Endothelial cell of umbilical vein (primary cell): ENCODE measurements around the gene XPOT. TPM values are rescaled to one million over a fixed set of nuclear protein-coding genes. Genes with fewer than 3 reads are reported as not detected.

ENCODE experiments used
- BruUV-seq: library from RNA; stranded (reverse); fragments of 400-500 nt; replicated peaks from 2 replicates; lab custom pipeline; 2021; lab: Mats Ljungman, UMichigan
- CTCF ChIA-PET: fragments of 300-600, 350-600 bp; sonication (Branson Sonifier 250); formaldehyde crosslinking; loops from one replicate; lab custom pipeline; 2021; ENCODE audit warnings: antibody characterized with exemption, inconsistent platforms; lab: Charles Lee
- POLR2A ChIA-PET: fragments of 300-600, 350-600 bp; sonication (Branson Sonifier 250); formaldehyde crosslinking; loops from one replicate; lab custom pipeline; 2021; ENCODE audit warnings: antibody characterized with exemption, inconsistent platforms; lab: Charles Lee
- DNase-seq: peaks from one replicate; pipeline ENCODE4 v3.0.0-alpha.2; 2011; ENCODE audit warnings: low read depth, low spot score
- FAIRE-seq: peaks from 2 replicates; lab custom pipeline; 2011; peaks lifted over from hg19 to GRCh38; lab: Jason Lieb, UNC
- H2AFZ ChIP-seq: 2 replicates; pipeline ENCODE4 v1.6.0; 2012; ENCODE audit warnings: low read depth, low read length, control low read depth, inconsistent platforms
- H3K27ac ChIP-seq: 2 replicates; pipeline ENCODE4 v1.5.1; 2011; ENCODE audit warnings: low read depth, mild to moderate bottlenecking, control low read depth, low read length, moderate library complexity; ENCODE audit not compliant: insufficient read depth
- H3K27me3 ChIP-seq, 2 experiments: 2 replicates each; pipeline versions ENCODE4 v1.6.0 to v1.6.1; 2011; ENCODE audit warnings: low read length in 2 of 2, mixed read lengths in 1 of 2; ENCODE audit not compliant: control insufficient read depth in 2 of 2, insufficient read depth in 2 of 2
- H3K36me3 ChIP-seq, 2 experiments: 2 replicates in 1 of 2; 3 replicates in 1 of 2; pipeline ENCODE4 v1.5.1; 2011; ENCODE audit warnings: low read length in 2 of 2, mild to moderate bottlenecking in 1 of 2, moderate library complexity in 1 of 2; ENCODE audit not compliant: control insufficient read depth in 2 of 2, insufficient read depth in 2 of 2; ENCODE audit errors: extremely low read depth in 1 of 2
- H3K4me1 ChIP-seq: 3 replicates; pipeline ENCODE4 v1.5.1; 2011; ENCODE audit warnings: mild to moderate bottlenecking, low read length; ENCODE audit not compliant: control insufficient read depth, insufficient read depth; ENCODE audit errors: extremely low read depth
- H3K4me2 ChIP-seq: 2 replicates; pipeline ENCODE4 v1.6.1; 2011; ENCODE audit warnings: low read length, control low read depth, mixed read lengths; ENCODE audit not compliant: insufficient read depth
- H3K4me3 ChIP-seq, 3 experiments: fragments of 200-600 bp in 1 of 3; sonication (generic), shearing (Covaris generic) in 1 of 3; replicated peaks in 1 of 3; 2 replicates each; pipeline ENCODE4 v1.5.1; 2011 to 2016; ENCODE audit warnings: control low read depth in 3 of 3, low read length in 3 of 3, mild to moderate bottlenecking in 2 of 3, inconsistent platforms in 1 of 3, low read depth in 1 of 3, moderate library complexity in 1 of 3; ENCODE audit not compliant: insufficient read depth in 1 of 3
- H3K79me2 ChIP-seq: 2 replicates; pipeline ENCODE4 v1.6.0; 2012; ENCODE audit warnings: low read length, inconsistent platforms; ENCODE audit not compliant: control insufficient read depth, insufficient read depth
- H3K9ac ChIP-seq: replicated peaks from 2 replicates; pipeline ENCODE3; 2011; ENCODE audit warnings: low read length, control low read depth; ENCODE audit not compliant: insufficient read depth; ENCODE audit errors: extremely low read depth
- H3K9me1 ChIP-seq: replicated peaks from 3 replicates; pipeline ENCODE4 v1.6.0; 2011; ENCODE audit warnings: mild to moderate bottlenecking, low read length; ENCODE audit not compliant: control insufficient read depth, insufficient read depth; ENCODE audit errors: extremely low read depth
- H3K9me3 ChIP-seq: replicated peaks from 2 replicates; pipeline ENCODE4 v1.5.1; 2012; ENCODE audit warnings: low read length, inconsistent platforms; ENCODE audit not compliant: control insufficient read depth, insufficient read depth
- H4K20me1 ChIP-seq: replicated peaks from 2 replicates; pipeline ENCODE3; 2011; ENCODE audit warnings: mild to moderate bottlenecking, low read length; ENCODE audit not compliant: control insufficient read depth, insufficient read depth; ENCODE audit errors: extremely low read depth
- EZH2 ChIP-seq: IDR thresholded peaks from 2 replicates; pipeline ENCODE4 v1.6.1; 2012; ENCODE audit warnings: borderline replicate concordance, low read depth, mild to moderate bottlenecking, moderate library complexity, low read length, inconsistent platforms; ENCODE audit not compliant: severe bottlenecking
- FOS ChIP-seq: IDR thresholded peaks from 2 replicates; pipeline ENCODE4 v1.6.1; 2011; ENCODE audit warnings: mild to moderate bottlenecking, low read length, moderate library complexity, borderline replicate concordance; ENCODE audit not compliant: insufficient read depth
- GATA2 ChIP-seq: IDR thresholded peaks from 2 replicates; pipeline ENCODE4 v1.7.0; 2011; ENCODE audit warnings: low read depth, mild to moderate bottlenecking, moderate library complexity, mixed read lengths, low read length; ENCODE audit not compliant: insufficient read length, insufficient read depth
- JUN ChIP-seq: IDR thresholded peaks from 2 replicates; pipeline ENCODE4 v1.6.1; 2011; ENCODE audit warnings: borderline replicate concordance, low read depth; ENCODE audit not compliant: insufficient read length, insufficient read depth
- MAX ChIP-seq: IDR thresholded peaks from 2 replicates; pipeline ENCODE4 v1.6.1; 2011; ENCODE audit not compliant: insufficient read depth, insufficient read length
- MYC ChIP-seq: IDR thresholded peaks from one replicate; pipeline ENCODE4 v1.6.1; 2011; ENCODE audit warnings: mild to moderate bottlenecking, low read depth, low read length
- POLR2AphosphoS5 ChIP-seq: IDR thresholded peaks from 2 replicates; pipeline ENCODE4 v1.6.1; 2012; ENCODE audit warnings: low read depth, mild to moderate bottlenecking, control low read depth, low read length, moderate library complexity; ENCODE audit not compliant: insufficient read depth
- dilution Hi-C: fragments of 300-500 bp; cut with MboI; formaldehyde crosslinking; loops from one replicate; pipeline ENCODE4 v1.15.0; 2019; ENCODE audit warnings: low sequenced_read_pairs; ENCODE audit not compliant: extremely low pct_ligation_motif_present
- intact Hi-C: fragments of 100-400 bp; cut with micrococcal nuclease; formaldehyde crosslinking; loops from one replicate; pipeline ENCODE4 v1.10.0; 2022
- polyA plus RNA-seq, 4 experiments: library from polyadenylated mRNA; depleted of rRNA in 3 of 4; stranded (reverse) in 3 of 4; unstranded in 1 of 4; fragments of >200 nt; gene quantifications; 2 replicates each; pipeline versions ENCODE4 v1.2.1 to v1.2.3, GENCODE V29; 2011 to 2012; ENCODE audit warnings: missing spikeins in 1 of 4
- total RNA-seq: library from RNA; stranded (reverse); gene quantifications from 2 replicates; pipeline ENCODE4 v1.2.3, GENCODE V29; 2021

The XPOT gene
- total and polyA plus RNA-seq, 2 donors (not counting 3 experiments of a cell fraction or from before 2014, with no cell fraction given) = 21.9 to 88.9 TPM

GRCh38 chr12:64402181-64402580, 2.0 kb upstream of the XPOT start:
- Histone ChIP-seq H3K9me1 (no peaks in the 10 kb centered on the region), H3K27ac (no peak overlapping the region), H4K20me1 (no peaks in the 10 kb centered on the region), H3K9ac (no peak overlapping the region), H3K36me3 (no peaks in the 10 kb centered on the region), H3K4me1 (peaks cover 10% of the 10 kb centered on the region), H3K4me3 (no peak overlapping the region), H3K79me2 (peaks cover 23% of the 10 kb centered on the region), H3K27me3 (no peaks in the 10 kb centered on the region), H2AFZ (no peak overlapping the region), H3K9me3 (no peaks in the 10 kb centered on the region), H3K4me2 (no peak overlapping the region)
- no peak for TF ChIP-seq POLR2AphosphoS5
- no peak for TF ChIP-seq FOS
- TF ChIP-seq EZH2 = no peak
- TF ChIP-seq GATA2 = no peak
- no peak for TF ChIP-seq MYC
- FAIRE-seq (no peak), DNase-seq (no peak)
- dilution Hi-C loops = no loop called here
- no TSS peak for BruUV-seq
- intact Hi-C loops = no loop called here
- ChIA-PET POLR2A (no interaction called here), CTCF (no interaction called here)

GRCh38 chr12:64404470-64405256, 471 bp downstream of the XPOT start:
- TF ChIP-seq MAX (no peak), FOS (no peak), JUN (no peak)
- dilution Hi-C loops (no loop called here), intact Hi-C loops (loop anchor here (1.0 to 2.0 kb wide), 3 partner anchors 9 to 182 kb away; partner anchors contain the start of genes KICS2 and TBK1)
- Histone ChIP-seq H3K9me3 (no peaks in the 10 kb centered on the region), H4K20me1 (no peaks in the 10 kb centered on the region), H3K27me3 (no peaks in the 10 kb centered on the region), H3K4me3 (peak overlapping the region; percentile 55 to 100 (median 78)), H3K9ac (peak overlapping the region; percentile 96), H3K9me1 (no peaks in the 10 kb centered on the region), H2AFZ (peak overlapping the region; percentile 60), H3K79me2 (peaks cover 43% of the 10 kb centered on the region), H3K36me3 (no peaks in the 10 kb centered on the region), H3K4me1 (peaks cover 10% of the 10 kb centered on the region), H3K27ac (peak overlapping the region; percentile 89), H3K4me2 (peak overlapping the region; percentile 66)
- no TSS peak for BruUV-seq
- ChIA-PET POLR2A (interaction anchor here (1.0 kb wide), 1 partner anchor 9 kb away, joined by 3 read pairs; no protein-coding TSS in a partner anchor), CTCF (interaction anchor here (0.7 to 1.1 kb wide), 2 partner anchors 9 to 11 kb away, joined by 5 to 7 read pairs; no protein-coding TSS in a partner anchor)
- FAIRE-seq = peak; percentile 57
- DNase-seq = peak; percentile 73
